CMK (cell line): ENCODE data around the gene HOXC6.

Source experiments
- DNase-seq: peaks from one replicate; pipeline ENCODE4 v3.0.0-alpha.2; 2010; ENCODE audit warnings: low read depth

HOXC6 gene

GRCh38 chr12:54042970-54043853, 15.0 kb downstream of the HOXC6 start:
- DNase-seq: no peak

- no peak for DNase-seq
Measured at GRCh38 chr12:54044425-54045103, 16.3 kb downstream of the HOXC6 start.

GRCh38 chr12:54045401-54045800, 17.2 kb downstream of the HOXC6 start:
- DNase-seq: no peak

DNA sequence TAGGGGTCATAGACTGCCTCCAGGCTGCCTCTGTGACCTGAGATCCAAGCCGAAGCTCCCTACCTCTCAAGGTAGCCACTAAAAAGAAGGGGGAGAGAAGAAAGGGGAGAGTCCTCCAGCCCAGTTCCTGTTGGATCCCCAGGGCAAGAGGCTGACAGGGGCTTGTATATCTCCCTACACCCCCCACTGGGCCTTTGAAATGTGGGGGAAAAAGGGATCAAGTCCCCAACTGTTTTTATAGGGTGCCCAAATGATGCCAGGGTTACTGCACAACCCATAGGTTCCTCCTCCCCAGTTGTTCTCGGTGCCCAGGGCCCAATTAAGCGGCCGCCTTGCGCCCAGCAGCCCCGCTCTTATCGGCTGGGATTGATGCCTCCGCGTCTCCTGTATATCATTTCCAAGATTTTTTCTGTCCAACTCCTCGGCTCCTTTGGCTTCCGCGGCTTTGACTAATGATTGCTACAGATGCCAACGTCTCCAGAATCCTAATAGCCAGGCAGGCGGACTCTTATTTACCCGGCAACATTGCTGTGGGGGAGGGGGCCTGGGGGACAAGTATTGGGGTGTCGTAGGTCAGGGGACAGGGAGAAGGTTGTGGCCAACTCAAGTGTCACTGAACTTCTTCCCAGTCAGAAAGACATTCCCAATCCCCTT, 17.8 kb downstream of the HOXC6 start:
- no peak for DNase-seq

DNA sequence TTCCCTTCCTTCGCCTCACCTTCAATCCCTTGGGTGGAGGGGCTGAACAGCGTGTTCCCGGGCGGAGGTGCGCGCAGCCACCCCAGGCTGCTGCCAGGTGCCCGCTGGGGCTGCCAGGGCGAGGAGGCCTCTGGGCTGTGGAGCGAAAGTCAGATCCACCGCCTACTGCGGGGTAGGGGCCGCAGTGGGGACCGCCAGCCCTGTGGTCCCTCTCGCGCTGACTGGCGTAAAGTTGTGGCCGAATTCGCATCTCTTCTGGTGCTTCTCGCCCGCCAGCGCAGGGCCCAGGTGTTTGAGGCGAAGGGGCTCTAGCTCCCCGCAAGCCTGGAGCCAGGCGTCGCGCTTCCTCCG, 18.5 kb downstream of the HOXC6 start:
- no peak for DNase-seq

GRCh38 chr12:54047160-54047963, 19.1 kb downstream of the HOXC6 start:
- no peak for DNase-seq

GRCh38 chr12:54047964-54048303, 19.7 kb downstream of the HOXC6 start:
- DNase-seq: no peak

DNA sequence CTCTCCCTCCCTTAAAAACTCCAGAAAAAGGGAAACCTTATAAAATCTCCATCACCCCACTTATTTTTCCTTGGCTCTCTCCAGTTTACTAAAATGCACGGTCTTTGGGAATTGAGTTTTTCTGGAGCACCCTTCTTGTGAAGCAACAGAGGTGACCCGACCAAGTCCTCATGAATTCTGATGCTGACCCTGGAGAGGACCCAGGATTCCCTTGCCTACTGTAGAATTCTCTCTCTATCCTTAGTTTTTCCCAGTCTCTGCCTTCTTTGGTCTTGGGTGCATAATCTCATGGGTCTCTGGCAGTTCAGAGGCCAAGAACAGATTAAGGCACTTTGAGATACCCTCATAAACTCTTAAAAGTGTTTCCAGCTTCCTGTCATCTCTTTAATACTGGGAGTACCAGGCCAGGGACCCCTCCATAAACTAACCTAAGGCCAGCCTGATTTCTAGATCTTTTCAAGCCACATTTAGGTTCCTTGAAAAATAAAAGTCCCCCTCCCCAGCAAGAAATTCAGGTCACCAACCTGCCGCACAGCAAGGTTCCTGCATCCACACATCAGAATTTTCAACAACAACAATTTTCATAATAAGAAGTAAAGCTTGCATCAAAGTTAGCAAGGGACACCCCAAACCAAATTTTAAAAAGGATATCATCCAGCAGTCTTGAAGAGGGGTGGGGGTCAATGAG, 20.3 kb downstream of the HOXC6 start:
- no peak for DNase-seq

GRCh38 chr12:54049108-54049507, 20.9 kb downstream of the HOXC6 start:
- no peak for DNase-seq

DNA sequence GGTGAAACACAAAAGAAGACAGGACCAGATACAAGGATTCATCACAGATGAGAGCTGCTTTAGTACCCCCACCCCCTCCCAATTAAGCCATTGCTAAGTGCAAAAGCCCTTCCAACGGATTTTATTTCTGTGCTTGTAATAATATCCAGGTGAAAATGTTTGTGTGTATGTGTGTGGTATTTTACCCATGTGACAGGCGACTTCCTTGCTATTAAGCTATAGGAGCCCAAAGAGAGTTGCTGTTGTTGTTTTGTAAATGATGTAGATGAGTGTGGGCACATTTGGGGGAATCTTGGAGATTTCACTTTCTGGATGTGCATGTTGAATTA, 22.2 kb downstream of the HOXC6 start:
- no peak for DNase-seq

- DNase-seq: no peak
Measured at GRCh38 chr12:54051026-54051842, 23.0 kb downstream of the HOXC6 start.

DNA sequence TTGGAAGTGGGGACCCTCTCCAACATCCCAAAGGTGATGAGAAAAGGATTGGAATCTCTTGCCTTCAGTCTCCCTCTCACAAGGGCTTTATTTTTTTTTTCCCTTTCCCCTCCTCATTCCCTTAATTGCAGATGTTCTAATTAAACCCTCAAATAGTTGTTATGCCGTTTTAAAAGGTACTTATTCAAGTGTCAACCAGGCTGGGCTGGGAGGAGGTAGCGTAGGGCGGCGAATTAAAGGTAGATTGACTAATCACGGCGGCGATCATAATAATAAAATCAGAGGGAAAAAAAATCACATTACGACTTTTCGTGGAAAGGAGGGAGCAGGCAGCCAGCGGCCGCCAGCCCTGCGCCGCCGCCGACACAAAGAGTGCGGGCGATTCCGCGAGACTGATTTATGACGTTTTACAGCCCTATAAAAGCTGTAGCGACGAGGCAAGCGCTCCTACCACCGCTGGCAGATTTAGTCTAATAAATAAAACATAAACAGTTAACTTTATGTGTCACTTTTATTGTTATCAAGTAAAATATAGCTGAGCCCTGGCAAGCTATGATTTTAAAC, 23.7 kb downstream of the HOXC6 start:
- no peak for DNase-seq

- DNase-seq: no peak
Measured at GRCh38 chr12:54052438-54053002, 24.3 kb downstream of the HOXC6 start.

- DNase-seq: no peak
Measured at GRCh38 chr12:54053003-54053750, 24.9 kb downstream of the HOXC6 start.

- no peak for DNase-seq
Measured at GRCh38 chr12:54053751-54054741, 25.8 kb downstream of the HOXC6 start, which contains the start of gene HOXC4. Gene HOXC4, plus strand, starts transcription at chr12:54053835. Its CDS starts 88 bp downstream, at chr12:54053923.

- DNase-seq: no peak
Measured at GRCh38 chr12:54054742-54055194, 26.5 kb downstream of the HOXC6 start.

GRCh38 chr12:54055552-54055951, 27.3 kb downstream of the HOXC6 start:
- no peak for DNase-seq

GRCh38 chr12:54056110-54056509, 27.9 kb downstream of the HOXC6 start:
- DNase-seq: no peak
